GM23248 (cell line): ENCODE data around the gene LTF. TPM values are rescaled to one million over a fixed set of nuclear protein-coding genes. Genes with fewer than 3 reads are reported as not detected.

Experiments
- DNase-seq: peaks from one replicate; pipeline ENCODE4 v3.0.0-alpha.2; 2015
- H2AFZ ChIP-seq: fragments of 200-600 bp; sonication (generic); 2 replicates; pipeline ENCODE4 v1.6.1; 2016; ENCODE audit warnings: antibody characterized with exemption
- H3F3A ChIP-seq: fragments of 200-600 bp; sonication (generic); 2 replicates; pipeline ENCODE4 v1.6.1; 2016; ENCODE audit warnings: mild to moderate bottlenecking, antibody characterized with exemption, mixed run types; ENCODE audit not compliant: insufficient read depth
- H3K27ac ChIP-seq: fragments of 200-600 bp; sonication (generic); 2 replicates; pipeline ENCODE4 v1.5.1; 2016; ENCODE audit warnings: mild to moderate bottlenecking
- H3K27me3 ChIP-seq: fragments of 200-600 bp; sonication (generic); replicated peaks from 2 replicates; pipeline ENCODE4 v1.6.1; 2016; ENCODE audit warnings: mild to moderate bottlenecking; ENCODE audit not compliant: insufficient read depth
- H3K36me3 ChIP-seq: fragments of 200-600 bp; sonication (generic); 2 replicates; pipeline ENCODE4 v1.6.1; 2016; ENCODE audit warnings: low read depth, mild to moderate bottlenecking
- H3K4me1 ChIP-seq: fragments of 200-600 bp; sonication (generic); 2 replicates; pipeline ENCODE4 v1.6.1; 2016; ENCODE audit warnings: mild to moderate bottlenecking; ENCODE audit not compliant: insufficient read depth
- H3K4me2 ChIP-seq: fragments of 200-600 bp; sonication (generic); one replicate; pipeline ENCODE4 v1.6.1; 2016; ENCODE audit warnings: mild to moderate bottlenecking; ENCODE audit not compliant: unreplicated experiment
- H3K4me3 ChIP-seq: fragments of 200-600 bp; sonication (generic); 2 replicates; pipeline ENCODE4 v1.5.1; 2016; ENCODE audit warnings: mild to moderate bottlenecking
- H3K79me2 ChIP-seq: fragments of 200-600 bp; sonication (generic); 2 replicates; pipeline ENCODE4 v1.6.1; 2016; ENCODE audit warnings: mild to moderate bottlenecking; ENCODE audit not compliant: insufficient read depth
- H3K9ac ChIP-seq: fragments of 200-600 bp; sonication (generic); 2 replicates; pipeline ENCODE4 v1.6.1; 2016; ENCODE audit warnings: mild to moderate bottlenecking
- H3K9me2 ChIP-seq: fragments of 200-600 bp; sonication (generic); 2 replicates; pipeline ENCODE4 v1.6.1; 2016; ENCODE audit warnings: mixed run types, mild to moderate bottlenecking, moderate library complexity; ENCODE audit not compliant: insufficient read depth
- H3K9me3 ChIP-seq: fragments of 200-600 bp; sonication (generic); one replicate; pipeline ENCODE4 v1.6.1; 2017; ENCODE audit warnings: low read depth
- H4K20me1 ChIP-seq: fragments of 200-600 bp; sonication (generic); 2 replicates; pipeline ENCODE4 v1.6.0; 2016; ENCODE audit not compliant: insufficient read depth
- EZH2 ChIP-seq: fragments of 200-600 bp; sonication (generic); IDR thresholded peaks from 2 replicates; pipeline ENCODE4 v1.6.1; 2018; ENCODE audit warnings: antibody characterized with exemption, mild to moderate bottlenecking; ENCODE audit not compliant: insufficient read depth, poor library complexity, severe bottlenecking
- EZH2phosphoT487 ChIP-seq: fragments of 200-600 bp; sonication (generic); IDR thresholded peaks from 2 replicates; pipeline ENCODE4 v1.6.1; 2018; ENCODE audit warnings: antibody characterized with exemption, moderate library complexity, mild to moderate bottlenecking, low read depth; ENCODE audit not compliant: insufficient read depth
- WGBS, 2 experiments: methylation state at CpG; one replicate each; pipeline ENCODE4 v1.1.6; 2015 to 2017; ENCODE audit warnings: low lambda C conversion rate in 2 of 2, low coverage in 1 of 2; ENCODE audit errors: missing lambda C conversion rate in 2 of 2; 5-methylcytosine and 5-hydroxymethylcytosine counted together
- in situ Hi-C: fragments of 300-500 bp; cut with MboI; formaldehyde crosslinking; loops from 2 replicates; pipeline ENCODE4 v1.15.0; 2020
- polyA plus RNA-seq: library from polyadenylated mRNA; unstranded; fragments of >200 nt; fragmentation: Nextera tagmentation; extraction: Ambion mirVana; gene quantifications from 2 replicates; pipeline ENCODE4 v1.2.1, GENCODE V29; 2016
- total RNA-seq: library from RNA; depleted of rRNA; stranded (reverse); fragments of >200 nt; shearing (Covaris generic); gene quantifications from 2 replicates; pipeline ENCODE4 v1.2.3, GENCODE V29; 2014

LTF gene
- total and polyA plus RNA-seq, 2 experiments from 2014 or later = not detected

DNA sequence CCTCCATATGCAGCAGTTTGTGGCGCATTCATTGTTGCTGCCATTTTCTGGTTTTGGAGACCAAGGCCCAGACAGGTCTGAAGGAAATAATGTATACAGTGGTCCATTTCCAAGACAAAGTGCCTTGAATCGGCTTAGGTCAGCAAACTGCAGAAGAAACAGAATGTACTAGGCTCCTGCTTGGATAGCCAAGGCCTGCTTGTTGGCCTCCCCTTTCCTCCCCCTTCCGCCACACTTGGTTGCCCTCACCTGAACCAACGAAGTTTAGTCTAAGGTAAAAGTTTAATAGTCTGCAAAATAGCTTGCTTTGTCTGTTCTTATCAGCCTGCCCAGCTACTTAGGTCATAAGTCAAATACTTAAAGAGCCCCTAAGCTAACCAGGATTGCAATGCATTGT is 21.1 kb upstream of the LTF start:
- Histone ChIP-seq H2AFZ (no peak overlapping the region), H3K4me2 (no peak overlapping the region), H3F3A (peaks cover 8% of the 10 kb centered on the region), H3K9me2 (no peaks in the 10 kb centered on the region), H3K4me1 (peaks cover 17% of the 10 kb centered on the region), H3K36me3 (no peaks in the 10 kb centered on the region), H3K4me3 (no peak overlapping the region), H3K79me2 (no peaks in the 10 kb centered on the region), H3K27ac (no peak overlapping the region), H3K9ac (no peak overlapping the region), H3K9me3 (no peaks in the 10 kb centered on the region), H3K27me3 (0 out of 2 replicates have a peak, but pooled peaks cover 3% of the 10 kb centered on the region), H4K20me1 (no peaks in the 10 kb centered on the region)
- TF ChIP-seq EZH2phosphoT487 (no peak), EZH2 (no peak)
- DNase-seq = no peak
- 67 to 68% methylated on average over 4 of the region's 4 CpGs for WGBS, 2 experiments
- in situ Hi-C loops = loop anchor here (10.0 kb wide), 1 partner anchor 149 kb away; no protein-coding TSS in a partner anchor

DNA sequence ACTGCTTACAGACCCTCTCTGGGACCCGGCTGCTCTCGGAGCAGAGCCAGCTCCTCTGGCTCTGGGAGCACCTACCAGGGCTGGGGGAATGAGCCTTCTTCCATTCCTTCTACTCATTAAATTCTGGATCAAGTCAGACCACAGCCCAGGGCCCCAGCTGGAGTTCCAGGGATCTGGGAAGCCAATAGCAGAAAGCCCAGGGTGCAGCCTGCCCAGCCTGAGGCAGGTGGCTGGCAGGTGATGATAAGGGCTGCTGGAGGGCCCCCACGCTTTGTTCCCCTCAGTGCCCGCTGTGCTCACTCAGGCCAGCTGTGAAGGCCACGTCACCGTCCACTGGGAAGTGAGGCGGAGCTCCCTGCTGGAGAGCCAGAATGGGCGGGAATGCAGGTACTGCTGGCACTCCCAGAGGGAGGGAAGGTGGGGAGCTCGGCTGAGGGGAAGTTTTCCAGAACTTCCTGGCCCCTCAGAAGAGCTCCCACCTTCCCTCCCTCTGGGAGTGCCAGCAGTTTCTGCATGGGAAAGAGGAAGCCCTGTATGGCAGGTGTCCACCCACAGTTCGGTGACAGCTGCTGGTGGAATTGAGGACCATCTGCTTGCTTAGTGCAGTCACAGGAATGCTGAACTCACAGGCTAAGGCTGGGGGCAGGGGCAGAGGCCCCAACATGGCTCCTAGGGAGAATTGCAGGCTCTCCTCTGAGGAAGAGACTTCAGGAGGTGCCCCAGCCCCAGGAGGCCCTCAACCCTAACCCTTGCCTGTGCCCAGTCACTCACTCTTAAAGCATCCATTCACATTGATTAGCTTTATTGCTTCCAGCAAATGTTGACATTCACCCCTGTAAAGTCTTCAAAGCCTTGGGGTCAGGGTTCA is 20.4 kb upstream of the LTF start:
- H3K4me1 ChIP-seq = peaks cover 17% of the 10 kb centered on the region
- H3K4me2 ChIP-seq = no peak overlapping the region
- H2AFZ ChIP-seq = no peak overlapping the region
- H3K79me2 ChIP-seq = no peaks in the 10 kb centered on the region
- 73 to 82% methylated on average over 10 of the region's 10 CpGs for WGBS, 2 experiments
- no peaks in the 10 kb centered on the region for H3K9me2 ChIP-seq
- H3K27ac ChIP-seq = no peak overlapping the region
- no peaks in the 10 kb centered on the region for H4K20me1 ChIP-seq
- no peak for TF ChIP-seq EZH2phosphoT487
- no peak for TF ChIP-seq EZH2
- in situ Hi-C loops = loop anchor here (10.0 kb wide), 1 partner anchor 150 kb away; no protein-coding TSS in a partner anchor
- no peaks in the 10 kb centered on the region for H3K9me3 ChIP-seq
- no peaks in the 10 kb centered on the region for H3K36me3 ChIP-seq
- H3K4me3 ChIP-seq = no peak overlapping the region
- no peak for DNase-seq
- no peak overlapping the region for H3K9ac ChIP-seq
- peaks cover 8% of the 10 kb centered on the region for H3F3A ChIP-seq
- peaks cover 8% of the 10 kb centered on the region for H3K27me3 ChIP-seq

DNA sequence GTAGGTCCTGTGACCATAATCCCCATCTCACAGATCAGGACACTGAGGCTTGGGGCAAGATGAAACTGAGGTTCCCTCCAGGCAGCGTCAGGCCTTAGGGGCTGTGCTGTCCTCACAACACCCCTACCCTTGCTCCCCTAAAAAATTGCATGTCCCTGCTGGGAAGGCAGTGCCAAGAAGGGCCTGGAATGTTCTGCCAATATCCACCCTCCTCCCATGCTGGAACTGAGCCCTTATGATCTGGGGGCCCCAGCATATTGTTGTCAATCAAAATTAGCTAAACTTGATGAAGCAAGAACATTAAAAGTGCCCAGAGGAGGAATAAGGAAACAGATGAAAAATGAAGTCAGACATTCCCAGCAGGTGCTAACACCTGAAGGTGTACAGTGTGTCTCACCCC is 19.7 kb upstream of the LTF start:
- Histone ChIP-seq H3K9me3 (no peaks in the 10 kb centered on the region), H3K36me3 (no peaks in the 10 kb centered on the region), H3K79me2 (no peaks in the 10 kb centered on the region), H3K9me2 (no peaks in the 10 kb centered on the region), H2AFZ (no peak overlapping the region), H3K27ac (no peak overlapping the region), H3K4me3 (no peak overlapping the region), H3K9ac (no peak overlapping the region), H4K20me1 (no peaks in the 10 kb centered on the region), H3F3A (peaks cover 4% of the 10 kb centered on the region; the same call in 1 of the 2 replicates), H3K4me1 (peaks cover 9% of the 10 kb centered on the region), H3K27me3 (peaks cover 12% of the 10 kb centered on the region), H3K4me2 (no peak overlapping the region)
- no peak for DNase-seq
- no peak for TF ChIP-seq EZH2phosphoT487
- 53 to 82% methylated on average over 1 of the region's 1 CpG for WGBS, 2 experiments
- in situ Hi-C loops = loop anchor here (10.0 kb wide), 1 partner anchor 150 kb away; no protein-coding TSS in a partner anchor

DNA sequence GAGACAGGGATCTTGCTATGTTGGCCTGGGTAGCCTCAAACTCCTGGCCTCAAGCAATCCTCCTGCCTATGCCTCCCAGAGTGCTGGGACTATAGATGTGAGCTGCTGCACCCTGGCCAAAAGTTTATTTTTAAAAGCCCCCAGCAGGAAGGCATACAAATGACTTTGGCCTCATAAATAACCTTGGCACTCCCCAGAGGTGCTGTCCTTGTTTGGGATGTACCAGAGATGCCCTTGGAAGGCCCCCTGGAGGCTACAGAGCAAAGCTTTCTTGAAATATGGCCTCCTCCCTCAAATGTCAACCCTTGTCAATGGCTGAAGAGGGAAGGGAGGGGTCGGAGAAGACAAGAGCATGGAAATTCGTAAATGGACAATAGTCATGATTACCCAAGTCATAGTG is 19.1 kb upstream of the LTF start:
- Histone ChIP-seq H2AFZ (no peak overlapping the region), H4K20me1 (no peaks in the 10 kb centered on the region), H3K9me2 (no peaks in the 10 kb centered on the region), H3K4me2 (no peak overlapping the region), H3F3A (peaks cover 4% of the 10 kb centered on the region; the same call in 1 of the 2 replicates), H3K9me3 (no peaks in the 10 kb centered on the region), H3K4me1 (peaks cover 9% of the 10 kb centered on the region), H3K27ac (no peak overlapping the region), H3K79me2 (no peaks in the 10 kb centered on the region), H3K9ac (no peak overlapping the region), H3K4me3 (no peak overlapping the region), H3K36me3 (no peaks in the 10 kb centered on the region), H3K27me3 (peaks cover 12% of the 10 kb centered on the region)
- TF ChIP-seq EZH2 (no peak), EZH2phosphoT487 (no peak)
- in situ Hi-C loops = loop anchor here (10.0 kb wide), 1 partner anchor 151 kb away; no protein-coding TSS in a partner anchor
- DNase-seq = no peak
- 59 to 72% methylated on average over 2 of the region's 2 CpGs for WGBS, 2 experiments
